ENCODE measurements around the gene BTNL3. TPM values are rescaled to one million over a fixed set of nuclear protein-coding genes. Genes with fewer than 3 reads are reported as not detected.

The BTNL3 gene
- total RNA-seq, 1 experiment from 2014 or later, result not detected

DNA sequence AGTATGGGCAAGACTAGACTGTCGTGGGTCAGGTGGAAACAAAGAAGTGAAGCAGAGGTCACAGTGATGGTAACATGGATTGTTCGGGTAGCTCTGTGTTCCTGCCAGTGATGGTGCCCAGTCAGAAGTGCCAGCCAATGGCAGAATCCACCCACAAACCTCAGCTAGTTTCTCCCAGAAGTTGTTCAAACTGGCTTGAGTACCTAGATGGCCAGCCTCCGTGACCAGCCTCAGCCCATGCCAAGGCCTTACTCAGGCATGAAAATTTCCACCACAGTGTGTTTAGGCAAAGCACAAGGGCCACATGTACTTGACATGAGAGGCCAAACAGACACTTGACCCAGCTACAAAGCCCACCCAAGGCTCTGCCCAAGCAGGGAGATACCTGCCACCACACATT is 32.0 kb downstream of the BTNL3 start:
- Histone ChIP-seq H3K4me3 (ENCODE audit: low read depth, low read length, poor library complexity, severe bottlenecking) (no peak overlapping the region), H3K9me3 (ENCODE audit: low read depth, low read length, poor library complexity, severe bottlenecking) (no peaks in the 10 kb centered on the region), H3K36me3 (ENCODE audit: insufficient read depth, low read length, poor library complexity, severe bottlenecking) (no peaks in the 10 kb centered on the region), H3K4me1 (ENCODE audit: insufficient read depth, low read length, poor library complexity, severe bottlenecking) (no peaks in the 10 kb centered on the region), H3K27ac (ENCODE audit: low read depth, low read length, poor library complexity, severe bottlenecking) (no peak overlapping the region), H3K27me3 (replicated peaks; ENCODE audit: insufficient read depth, low read depth, low read length, poor library complexity) (no peaks in the 10 kb centered on the region)
- TF ChIP-seq EZH2 (IDR thresholded peaks at IDR 0.05; ENCODE audit: borderline replicate concordance, low read depth, low read length, poor library complexity, severe bottlenecking), result no peak
- TF ChIP-seq, protein P1, sequence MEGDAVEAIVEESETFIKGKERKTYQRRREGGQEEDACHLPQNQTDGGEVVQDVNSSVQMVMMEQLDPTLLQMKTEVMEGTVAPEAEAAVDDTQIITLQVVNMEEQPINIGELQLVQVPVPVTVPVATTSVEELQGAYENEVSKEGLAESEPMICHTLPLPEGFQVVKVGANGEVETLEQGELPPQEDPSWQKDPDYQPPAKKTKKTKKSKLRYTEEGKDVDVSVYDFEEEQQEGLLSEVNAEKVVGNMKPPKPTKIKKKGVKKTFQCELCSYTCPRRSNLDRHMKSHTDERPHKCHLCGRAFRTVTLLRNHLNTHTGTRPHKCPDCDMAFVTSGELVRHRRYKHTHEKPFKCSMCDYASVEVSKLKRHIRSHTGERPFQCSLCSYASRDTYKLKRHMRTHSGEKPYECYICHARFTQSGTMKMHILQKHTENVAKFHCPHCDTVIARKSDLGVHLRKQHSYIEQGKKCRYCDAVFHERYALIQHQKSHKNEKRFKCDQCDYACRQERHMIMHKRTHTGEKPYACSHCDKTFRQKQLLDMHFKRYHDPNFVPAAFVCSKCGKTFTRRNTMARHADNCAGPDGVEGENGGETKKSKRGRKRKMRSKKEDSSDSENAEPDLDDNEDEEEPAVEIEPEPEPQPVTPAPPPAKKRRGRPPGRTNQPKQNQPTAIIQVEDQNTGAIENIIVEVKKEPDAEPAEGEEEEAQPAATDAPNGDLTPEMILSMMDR (conservative IDR thresholded peaks at IDR 0.05; ENCODE audit: low read depth, low read length), result no peak
- DNase-seq (ENCODE audit: low spot score), result no peak
- intact Hi-C loops (cut with micrococcal nuclease; ENCODE audit: unreplicated experiment), result no loop called here
- ChIA-PET CTCF (no interaction called here), POLR2A (ENCODE audit: low non-redundant PET) (no interaction called here)
- no TSS peak for BruUV-seq (replicated peaks)

- ChIA-PET POLR2A (ENCODE audit: low non-redundant PET) (no interaction called here), CTCF (no interaction called here)
- Histone ChIP-seq H3K4me1 (ENCODE audit: insufficient read depth, low read length, poor library complexity, severe bottlenecking) (no peaks in the 10 kb centered on the region), H3K27me3 (replicated peaks; ENCODE audit: insufficient read depth, low read depth, low read length, poor library complexity) (no peaks in the 10 kb centered on the region), H3K36me3 (ENCODE audit: insufficient read depth, low read length, poor library complexity, severe bottlenecking) (no peaks in the 10 kb centered on the region), H3K27ac (ENCODE audit: low read depth, low read length, poor library complexity, severe bottlenecking) (no peak overlapping the region), H3K4me3 (ENCODE audit: low read depth, low read length, poor library complexity, severe bottlenecking) (no peak overlapping the region), H3K9me3 (ENCODE audit: low read depth, low read length, poor library complexity, severe bottlenecking) (no peaks in the 10 kb centered on the region)
- DNase-seq (ENCODE audit: low spot score), result no peak
- intact Hi-C loops (cut with micrococcal nuclease; ENCODE audit: unreplicated experiment), result no loop called here
- no peak for TF ChIP-seq EZH2 (IDR thresholded peaks at IDR 0.05; ENCODE audit: borderline replicate concordance, low read depth, low read length, poor library complexity, severe bottlenecking)
- TF ChIP-seq, protein P1 (conservative IDR thresholded peaks at IDR 0.05; ENCODE audit: low read depth, low read length), result no peak
- BruUV-seq (replicated peaks), result no TSS peak
These were observed 35.8 kb downstream of the BTNL3 start for GRCh38 chr5:181024245-181025064.

GRCh38 chr5:181027452-181028031 is 38.9 kb downstream of the BTNL3 start:
- H3K9me3 ChIP-seq (ENCODE audit: low read depth, low read length, poor library complexity, severe bottlenecking), result no peaks in the 10 kb centered on the region
- DNase-seq (ENCODE audit: low spot score), result no peak
- POLR2A ChIA-PET (ENCODE audit: low non-redundant PET), result no interaction called here
- no peaks in the 10 kb centered on the region for H3K36me3 ChIP-seq (ENCODE audit: insufficient read depth, low read length, poor library complexity, severe bottlenecking)
- TF ChIP-seq, protein P1 (conservative IDR thresholded peaks at IDR 0.05; ENCODE audit: low read depth, low read length), result no peak
- no peak for TF ChIP-seq EZH2 (IDR thresholded peaks at IDR 0.05; ENCODE audit: borderline replicate concordance, low read depth, low read length, poor library complexity, severe bottlenecking)
- no TSS peak for BruUV-seq (replicated peaks)
- intact Hi-C loops (cut with micrococcal nuclease; ENCODE audit: unreplicated experiment), result no loop called here
- no peaks in the 10 kb centered on the region for H3K27me3 ChIP-seq (replicated peaks; ENCODE audit: insufficient read depth, low read depth, low read length, poor library complexity)
- no peaks in the 10 kb centered on the region for H3K4me1 ChIP-seq (ENCODE audit: insufficient read depth, low read length, poor library complexity, severe bottlenecking)
- no peak overlapping the region for H3K4me3 ChIP-seq (ENCODE audit: low read depth, low read length, poor library complexity, severe bottlenecking)
- H3K27ac ChIP-seq (ENCODE audit: low read depth, low read length, poor library complexity, severe bottlenecking), result no peak overlapping the region
- CTCF ChIA-PET, result no interaction called here

Data from A673 (cell line).